Peyer's patch (tissue), 4 donors: ENCODE results near the gene NELL1.

ENCODE experiments used
- POLR2A ChIP-seq, 2 donors: fragments of 450-650 bp; IDR thresholded peaks; one replicate each; pipeline ENCODE4 v1.5.1; 2017; ENCODE audit warnings: antibody characterized with exemption in 2 of 2, mild to moderate bottlenecking in 2 of 2, moderate library complexity in 2 of 2
- TF ChIP-seq, protein P1 (sequence below), 6 experiments: fragments of 450-650 bp in 4 of 6; fragments of 200-600 bp in 2 of 6; sonication (generic) in 1 of 6; IDR thresholded peaks; one replicate each; pipeline ENCODE4 v1.5.1; 2017 to 2019; ENCODE audit warnings: antibody characterized with exemption in 6 of 6, mild to moderate bottlenecking in 3 of 6, moderate library complexity in 1 of 6

DNA sequence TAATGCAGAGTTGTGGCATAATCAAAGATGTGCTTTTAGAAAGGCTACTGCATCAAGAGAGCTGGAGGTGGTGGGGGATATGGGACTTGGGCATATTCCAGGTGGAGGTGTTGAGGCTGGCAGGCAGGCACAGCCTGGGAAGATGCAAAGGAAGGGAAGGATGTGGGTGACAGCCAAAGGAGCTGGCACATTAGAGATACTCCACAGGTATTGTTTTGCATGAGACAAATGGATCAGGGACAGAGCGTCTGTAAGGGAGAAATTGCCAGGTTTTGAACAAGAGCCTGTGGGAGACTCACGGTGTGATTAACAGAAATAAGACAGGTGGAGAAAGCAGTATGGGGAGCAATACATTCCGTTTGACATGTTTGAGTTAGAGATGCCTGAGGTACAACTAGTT, 263.7 kb downstream of the NELL1 start:
- no peak for TF ChIP-seq POLR2A (IDR thresholded peaks at IDR 0.05)
- TF ChIP-seq, protein P1, sequence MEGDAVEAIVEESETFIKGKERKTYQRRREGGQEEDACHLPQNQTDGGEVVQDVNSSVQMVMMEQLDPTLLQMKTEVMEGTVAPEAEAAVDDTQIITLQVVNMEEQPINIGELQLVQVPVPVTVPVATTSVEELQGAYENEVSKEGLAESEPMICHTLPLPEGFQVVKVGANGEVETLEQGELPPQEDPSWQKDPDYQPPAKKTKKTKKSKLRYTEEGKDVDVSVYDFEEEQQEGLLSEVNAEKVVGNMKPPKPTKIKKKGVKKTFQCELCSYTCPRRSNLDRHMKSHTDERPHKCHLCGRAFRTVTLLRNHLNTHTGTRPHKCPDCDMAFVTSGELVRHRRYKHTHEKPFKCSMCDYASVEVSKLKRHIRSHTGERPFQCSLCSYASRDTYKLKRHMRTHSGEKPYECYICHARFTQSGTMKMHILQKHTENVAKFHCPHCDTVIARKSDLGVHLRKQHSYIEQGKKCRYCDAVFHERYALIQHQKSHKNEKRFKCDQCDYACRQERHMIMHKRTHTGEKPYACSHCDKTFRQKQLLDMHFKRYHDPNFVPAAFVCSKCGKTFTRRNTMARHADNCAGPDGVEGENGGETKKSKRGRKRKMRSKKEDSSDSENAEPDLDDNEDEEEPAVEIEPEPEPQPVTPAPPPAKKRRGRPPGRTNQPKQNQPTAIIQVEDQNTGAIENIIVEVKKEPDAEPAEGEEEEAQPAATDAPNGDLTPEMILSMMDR (IDR thresholded peaks at IDR 0.05) = no peak
